Measurements from ENCODE around the gene SKP2.

DNA sequence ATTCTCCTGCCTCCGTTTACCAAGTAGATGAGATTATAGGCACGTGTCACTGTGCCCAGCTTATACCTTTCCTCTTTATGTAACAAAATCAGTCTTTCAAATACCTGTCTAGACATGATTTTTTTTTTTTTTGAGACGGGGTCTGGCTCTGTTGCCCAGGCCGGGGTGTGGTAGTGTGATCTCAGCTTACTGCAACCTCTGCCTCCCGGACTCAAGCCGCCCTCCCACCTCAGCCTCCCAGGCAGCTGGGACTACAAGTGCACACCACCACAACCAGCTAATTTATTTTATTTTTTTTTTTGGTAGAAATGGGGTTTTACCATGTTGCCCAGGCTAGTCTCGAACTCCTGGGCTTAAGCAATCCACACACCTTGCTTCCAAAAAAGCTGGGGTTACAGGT, 76.6 kb downstream of the SKP2 start:
- TF ChIP-seq, protein P1, sequence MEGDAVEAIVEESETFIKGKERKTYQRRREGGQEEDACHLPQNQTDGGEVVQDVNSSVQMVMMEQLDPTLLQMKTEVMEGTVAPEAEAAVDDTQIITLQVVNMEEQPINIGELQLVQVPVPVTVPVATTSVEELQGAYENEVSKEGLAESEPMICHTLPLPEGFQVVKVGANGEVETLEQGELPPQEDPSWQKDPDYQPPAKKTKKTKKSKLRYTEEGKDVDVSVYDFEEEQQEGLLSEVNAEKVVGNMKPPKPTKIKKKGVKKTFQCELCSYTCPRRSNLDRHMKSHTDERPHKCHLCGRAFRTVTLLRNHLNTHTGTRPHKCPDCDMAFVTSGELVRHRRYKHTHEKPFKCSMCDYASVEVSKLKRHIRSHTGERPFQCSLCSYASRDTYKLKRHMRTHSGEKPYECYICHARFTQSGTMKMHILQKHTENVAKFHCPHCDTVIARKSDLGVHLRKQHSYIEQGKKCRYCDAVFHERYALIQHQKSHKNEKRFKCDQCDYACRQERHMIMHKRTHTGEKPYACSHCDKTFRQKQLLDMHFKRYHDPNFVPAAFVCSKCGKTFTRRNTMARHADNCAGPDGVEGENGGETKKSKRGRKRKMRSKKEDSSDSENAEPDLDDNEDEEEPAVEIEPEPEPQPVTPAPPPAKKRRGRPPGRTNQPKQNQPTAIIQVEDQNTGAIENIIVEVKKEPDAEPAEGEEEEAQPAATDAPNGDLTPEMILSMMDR (IDR thresholded peaks at IDR 0.05), result no peak
- TF ChIP-seq POLR2A (IDR thresholded peaks at IDR 0.05), result no peak
